K562 (cell line): ENCODE data around the gene CD164L2. TPM values are rescaled to one million over a fixed set of nuclear protein-coding genes. Genes with fewer than 3 reads are reported as not detected.

Experiments
- ARID3A ChIP-seq: IDR thresholded peaks from 2 replicates; pipeline ENCODE4 v1.6.1; 2012; ENCODE audit warnings: low read depth, low read length, improper control_type of control experiment, borderline replicate concordance
- ATF2 ChIP-seq: sonication (generic); formaldehyde crosslinking; IDR thresholded peaks from 2 replicates; pipeline ENCODE4 v1.8.1; 2022; ENCODE audit warnings: missing genetic modification reagents
- CBX3 ChIP-seq, 2 experiments: IDR thresholded peaks; 1 replicate in 1 of 2; 2 replicates in 1 of 2; pipeline ENCODE4 v1.6.1; 2012; ENCODE audit warnings: inconsistent platforms in 2 of 2, low read length in 2 of 2, borderline replicate concordance in 1 of 2, control low read depth in 1 of 2
- GABPB1 ChIP-seq: sonication (generic); formaldehyde crosslinking; IDR thresholded peaks from 2 replicates; pipeline ENCODE4 v1.8.0; 2022; ENCODE audit warnings: mild to moderate bottlenecking, missing genetic modification reagents
- ILF3 ChIP-seq: fragments of 450-650 bp; IDR thresholded peaks from 2 replicates; pipeline ENCODE4 v1.6.1; 2018; ENCODE audit warnings: antibody characterized with exemption, mild to moderate bottlenecking, moderate library complexity, borderline replicate concordance
- MCM2 ChIP-seq: fragments of 450-650 bp; IDR thresholded peaks from 2 replicates; pipeline ENCODE4 v1.6.1; 2017; ENCODE audit warnings: low read depth, mild to moderate bottlenecking
- REST ChIP-seq, 2 experiments: fragments of 450-650 bp; formaldehyde crosslinking in 1 of 2; IDR thresholded peaks; 2 replicates each; pipeline versions ENCODE4 v1.4.0 to v1.6.1; 2014 to 2020; ENCODE audit warnings: mild to moderate bottlenecking in 2 of 2, borderline replicate concordance in 1 of 2, low read depth in 1 of 2
- TRIM25 ChIP-seq: fragments of 450-650 bp; IDR thresholded peaks from 2 replicates; pipeline ENCODE4 v1.7.0; 2016; ENCODE audit warnings: borderline replicate concordance
- polyA plus RNA-seq, 8 experiments: library from polyadenylated mRNA; depleted of rRNA in 4 of 8; stranded (reverse) in 5 of 8; unstranded in 3 of 8; fragments of >200 nt; fragmentation: Nextera tagmentation in 2 of 8; fragmentation: Illumina TruSeq in 1 of 8; extraction: Ambion mirVana in 2 of 8; extraction: Trizol in 1 of 8; gene quantifications; 2 replicates each; pipeline versions ENCODE4 v1.2.1 to v1.2.3, GENCODE V29; 2011 to 2014; ENCODE audit warnings: inconsistent platforms in 1 of 8, missing spikeins in 1 of 8
- total RNA-seq, 7 experiments: library from RNA; depleted of rRNA in 6 of 7; stranded (reverse); fragments of >200 nt in 6 of 7; fragmentation: Illumina TruSeq in 2 of 7; extraction: Trizol in 2 of 7; gene quantifications; 2 replicates each; pipeline versions ENCODE4 v1.2.1 to v1.2.3, GENCODE V29; 2011 to 2021; ENCODE audit warnings: low replicate concordance in 1 of 7

CD164L2 gene
- total and polyA plus RNA-seq, 9 of the 15 experiments (the other 6 are each of a cell fraction or from before 2014, with no cell fraction given): 0.08 to 0.92 (median 0.38) TPM; not detected in 1

DNA sequence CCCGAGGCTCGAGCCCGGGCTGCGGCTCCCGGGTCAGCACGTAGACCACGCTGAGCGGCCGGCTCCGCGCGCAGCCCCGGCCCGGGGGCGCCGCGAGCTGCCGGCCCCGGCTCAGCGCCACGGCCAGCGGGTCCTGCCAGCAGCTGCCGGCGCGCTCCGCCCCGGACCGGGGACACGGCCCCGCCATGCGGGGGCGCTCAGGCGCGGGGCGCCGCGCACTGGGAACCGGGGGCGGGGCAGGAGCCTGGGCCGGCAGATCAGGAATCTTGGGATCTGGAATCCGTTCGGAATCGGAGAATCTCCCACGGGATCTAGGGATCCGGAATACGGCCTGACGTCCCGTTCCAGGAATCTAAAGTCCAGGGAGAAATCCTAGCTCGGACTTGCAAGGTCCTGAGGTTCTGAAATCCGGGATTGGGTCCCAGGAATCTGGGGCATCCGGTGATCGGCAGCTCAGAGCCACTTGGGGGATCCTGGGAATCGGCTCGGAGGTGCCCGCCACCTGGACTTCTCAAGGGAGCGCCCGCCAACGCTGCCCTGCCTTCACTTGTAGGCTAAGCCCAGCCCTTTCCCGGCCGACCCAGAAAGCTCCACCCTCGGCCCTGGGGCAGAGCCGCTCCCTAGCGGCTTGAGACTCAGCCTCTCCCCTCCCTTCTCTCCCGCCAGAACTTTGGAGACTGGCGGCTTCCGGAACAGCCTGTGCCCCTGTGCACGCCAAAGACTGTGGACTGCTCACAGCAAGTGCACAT lies 16.5 kb downstream of the CD164L2 start, which contains the start of gene MAP3K6 (continued):
- TF ChIP-seq MCM2 (no peak), ATF2 (CRISPR knock-in tag) (no peak), ILF3 (no peak), ARID3A (no peak), TRIM25 (no peak), GABPB1 (peak; percentile 73), CBX3 (IDR thresholded peaks at IDR 0.05; ENCODE audit: borderline replicate concordance in 1 of 2, low read length in 2 of 2) (no peak), REST (IDR thresholded peaks at IDR 0.05; ENCODE audit: borderline replicate concordance) (peak; percentile 91), REST (CRISPR knock-in tag; IDR thresholded peaks at IDR 0.05; ENCODE audit: low read depth) (peak; percentile 77)
